Body of pancreas (tissue), 4 donors: ENCODE measurements around the gene CMIP.

Experiments used
- CTCF ChIP-seq, 7 experiments: fragments of 450-650 bp in 4 of 7; fragments of 200-600 bp in 3 of 7; sonication (generic) in 3 of 7; IDR thresholded peaks; one replicate each; pipeline ENCODE4 v1.5.1; 2016 to 2019; ENCODE audit warnings: antibody characterized with exemption in 7 of 7
- POLR2A ChIP-seq, 3 donors: fragments of 450-650 bp; IDR thresholded peaks; one replicate each; pipeline ENCODE4 v1.6.1; 2016; ENCODE audit warnings: antibody characterized with exemption in 3 of 3, mild to moderate bottlenecking in 2 of 3

GRCh38 chr16:81700780-81701165 lies 256.2 kb downstream of the CMIP start:
- TF ChIP-seq CTCF (IDR thresholded peaks at IDR 0.05) (no peak), POLR2A (IDR thresholded peaks at IDR 0.05) (no peak)
